HG03039 (cell line): ENCODE data around the gene PLA2G4A.

Source experiments
- ATAC-seq: cut with Tn5 transposase; IDR thresholded peaks from one replicate; pipeline ENCODE4 v1.9.1; 2021; ENCODE audit warnings: mild to moderate bottlenecking, moderate library complexity; ENCODE audit not compliant: unreplicated experiment

PLA2G4A gene

GRCh38 chr1:187003353-187003752, 174.6 kb downstream of the PLA2G4A start:
- ATAC-seq, result no peak

- no peak for ATAC-seq
Measured at GRCh38 chr1:187006896-187007295, 178.1 kb downstream of the PLA2G4A start.

- ATAC-seq, result no peak
Measured at GRCh38 chr1:187009320-187009719, 180.6 kb downstream of the PLA2G4A start.

- no peak for ATAC-seq
Measured at GRCh38 chr1:187010571-187011309, 182.0 kb downstream of the PLA2G4A start.

GRCh38 chr1:187013582-187014200, 184.9 kb downstream of the PLA2G4A start:
- no peak for ATAC-seq

GRCh38 chr1:187018291-187018690, 189.5 kb downstream of the PLA2G4A start:
- no peak for ATAC-seq

GRCh38 chr1:187027253-187027652, 198.5 kb downstream of the PLA2G4A start:
- no peak for ATAC-seq

- ATAC-seq, result no peak
Measured at GRCh38 chr1:187032316-187032981, 203.7 kb downstream of the PLA2G4A start.

GRCh38 chr1:187032982-187033692, 204.4 kb downstream of the PLA2G4A start:
- no peak for ATAC-seq

- ATAC-seq, result no peak
Measured at GRCh38 chr1:187033693-187034390, 205.1 kb downstream of the PLA2G4A start.

- no peak for ATAC-seq
Measured at GRCh38 chr1:187034501-187034900, 205.8 kb downstream of the PLA2G4A start.

- ATAC-seq, result no peak
Measured at GRCh38 chr1:187037973-187038553, 209.3 kb downstream of the PLA2G4A start.
